Spleen (tissue), 7 donors: ENCODE measurements around the gene SMAD6.

Source experiments
- CTCF ChIP-seq, 11 experiments: fragments of 200-600 bp in 7 of 11; fragments of 450-650 bp in 4 of 11; sonication (generic) in 4 of 11; IDR thresholded peaks in 8 of 11; conservative IDR thresholded peaks in 3 of 11; 1 replicate in 7 of 11; 2 replicates in 4 of 11; pipeline versions ENCODE4 v1.4.0 to v1.8.0; 2016 to 2021; ENCODE audit warnings: antibody characterized with exemption in 11 of 11, inconsistent platforms in 4 of 11, mild to moderate bottlenecking in 1 of 11
- POLR2A ChIP-seq, 3 donors: fragments of 450-650 bp; IDR thresholded peaks; one replicate each; pipeline ENCODE4 v1.5.1; 2017; ENCODE audit warnings: antibody characterized with exemption in 3 of 3, mild to moderate bottlenecking in 1 of 3
- POLR2AphosphoS5 ChIP-seq, 3 donors: sonication (generic); formaldehyde crosslinking; IDR thresholded peaks; one replicate each; pipeline ENCODE4 v1.5.1; 2017; ENCODE audit warnings: antibody characterized with exemption in 3 of 3
- donor health status: DM: no; HTN: no; CAD: no; lungs with moderate emphysema.
- donor health status: DM: no; HTN: no; CAD: no.
- donor health status: DM: no; HTN: no; CAD: no.

GRCh38 chr15:66760097-66760967 is 58.3 kb downstream of the SMAD6 start:
- peak in 2 of 3 donors; percentile 13 to 14 for TF ChIP-seq POLR2AphosphoS5 (IDR thresholded peaks at IDR 0.05)
- no peak for TF ChIP-seq POLR2A (IDR thresholded peaks at IDR 0.05)
- TF ChIP-seq CTCF (IDR thresholded peaks at IDR 0.05 in 8 of 11, conservative IDR thresholded peaks at IDR 0.05 in 3 of 11), result no peak
